A673 (cell line): ENCODE measurements around the gene TMEM161B. TPM values are rescaled to one million over a fixed set of nuclear protein-coding genes. Genes with fewer than 3 reads are reported as not detected.

Source experiments
- BruUV-seq: library from RNA; stranded (reverse); fragments of 400-500 nt; replicated peaks from 2 replicates; lab custom pipeline; 2021; lab: Mats Ljungman, UMichigan
- CTCF ChIA-PET: fragments of 300-600 bp; sonication (Branson Sonifier 250); formaldehyde crosslinking; loops from one replicate; lab custom pipeline; 2022; ENCODE audit warnings: antibody characterized with exemption; lab: Charles Lee
- POLR2A ChIA-PET: fragments of 300-600 bp; sonication (Branson Sonifier 250); formaldehyde crosslinking; loops from one replicate; lab custom pipeline; 2022; ENCODE audit warnings: antibody characterized with exemption; ENCODE audit not compliant: low non-redundant PET; lab: Charles Lee
- DNase-seq: peaks from one replicate; pipeline ENCODE4 v3.0.0-alpha.2; 2015; ENCODE audit warnings: low spot score
- H3K27ac ChIP-seq: fragments of 200-600 bp; sonication (generic); 2 replicates; pipeline ENCODE4 v1.5.1; 2016; ENCODE audit warnings: mixed run types, low read depth, mild to moderate bottlenecking, mixed read lengths, antibody characterized with exemption, low read length; ENCODE audit not compliant: poor library complexity, severe bottlenecking
- H3K27me3 ChIP-seq: fragments of 200-600 bp; sonication (generic); replicated peaks from 2 replicates; pipeline ENCODE4 v1.6.1; 2017; ENCODE audit warnings: mixed run types, low read depth, mild to moderate bottlenecking, mixed read lengths, antibody characterized with exemption, low read length; ENCODE audit not compliant: insufficient read depth, poor library complexity
- H3K36me3 ChIP-seq: fragments of 200-600 bp; sonication (generic); 2 replicates; pipeline ENCODE4 v1.6.1; 2016; ENCODE audit warnings: mixed run types, mild to moderate bottlenecking, mixed read lengths, antibody characterized with exemption, low read length; ENCODE audit not compliant: insufficient read depth, poor library complexity, severe bottlenecking
- H3K4me1 ChIP-seq: fragments of 200-600 bp; sonication (generic); 2 replicates; pipeline ENCODE4 v1.6.1; 2017; ENCODE audit warnings: mixed run types, mild to moderate bottlenecking, mixed read lengths, antibody characterized with exemption, low read length; ENCODE audit not compliant: insufficient read depth, poor library complexity, severe bottlenecking
- H3K4me3 ChIP-seq: fragments of 200-600 bp; sonication (generic); 2 replicates; pipeline ENCODE4 v1.5.1; 2016; ENCODE audit warnings: low read depth, mixed run types, mild to moderate bottlenecking, mixed read lengths, low read length; ENCODE audit not compliant: poor library complexity, severe bottlenecking
- H3K9me3 ChIP-seq: fragments of 200-600 bp; sonication (generic); 2 replicates; pipeline ENCODE4 v1.6.1; 2016; ENCODE audit warnings: mixed run types, low read depth, mild to moderate bottlenecking, mixed read lengths, antibody characterized with exemption, low read length; ENCODE audit not compliant: poor library complexity, severe bottlenecking
- CTCF ChIP-seq: fragments of 300-800, 200-600 bp; sonication (generic); conservative IDR thresholded peaks from 2 replicates; pipeline ENCODE4 v1.5.1; 2017; ENCODE audit warnings: low read depth, mild to moderate bottlenecking, antibody characterized with exemption, low read length, moderate library complexity, mixed read lengths
- EZH2 ChIP-seq: fragments of 200-600 bp; sonication (generic); IDR thresholded peaks from 2 replicates; pipeline ENCODE4 v1.6.1; 2017; ENCODE audit warnings: borderline replicate concordance, low read depth, mild to moderate bottlenecking, mixed read lengths, antibody characterized with exemption, low read length; ENCODE audit not compliant: poor library complexity, severe bottlenecking
- intact Hi-C: fragments of 100-400 bp; cut with micrococcal nuclease; formaldehyde crosslinking; loops from one replicate; pipeline ENCODE4 v1.10.0; 2022; ENCODE audit not compliant: unreplicated experiment
- total RNA-seq: library from RNA; stranded (reverse); gene quantifications from 2 replicates; pipeline ENCODE4 v1.2.3, GENCODE V29; 2021

Gene TMEM161B
- total RNA-seq, 1 experiment from 2014 or later = 20.7 TPM

GRCh38 chr5:88254320-88254719, 14.3 kb downstream of the TMEM161B start:
- Histone ChIP-seq H3K36me3 (no peaks in the 10 kb centered on the region), H3K9me3 (no peaks in the 10 kb centered on the region), H3K4me3 (no peak overlapping the region), H3K27ac (no peak overlapping the region), H3K27me3 (no peaks in the 10 kb centered on the region), H3K4me1 (no peaks in the 10 kb centered on the region)
- DNase-seq = no peak
- ChIA-PET POLR2A (no interaction called here), CTCF (no interaction called here)
- no TSS peak for BruUV-seq
- TF ChIP-seq EZH2 = no peak
- TF ChIP-seq CTCF = no peak
- intact Hi-C loops = no loop called here

GRCh38 chr5:88251048-88251711, 17.5 kb downstream of the TMEM161B start:
- Histone ChIP-seq H3K4me3 (no peak overlapping the region), H3K4me1 (no peaks in the 10 kb centered on the region), H3K9me3 (no peaks in the 10 kb centered on the region), H3K27ac (no peak overlapping the region), H3K27me3 (no peaks in the 10 kb centered on the region), H3K36me3 (no peaks in the 10 kb centered on the region)
- intact Hi-C loops = no loop called here
- TF ChIP-seq EZH2 (no peak), CTCF (no peak)
- ChIA-PET POLR2A (no interaction called here), CTCF (no interaction called here)
- DNase-seq = no peak
- no TSS peak for BruUV-seq

GRCh38 chr5:88250010-88250409, 18.6 kb downstream of the TMEM161B start:
- TF ChIP-seq CTCF = no peak
- TF ChIP-seq EZH2 = no peak
- ChIA-PET CTCF (no interaction called here), POLR2A (no interaction called here)
- Histone ChIP-seq H3K36me3 (no peaks in the 10 kb centered on the region), H3K4me1 (no peaks in the 10 kb centered on the region), H3K27ac (no peak overlapping the region), H3K27me3 (no peaks in the 10 kb centered on the region), H3K9me3 (no peaks in the 10 kb centered on the region), H3K4me3 (no peak overlapping the region)
- BruUV-seq = no TSS peak
- intact Hi-C loops = no loop called here
- DNase-seq = no peak
